SK-N-SH treated with all-trans-retinoic acid at 6 μM for 48 hours (cell line): ENCODE results near the gene KL.

ENCODE experiments used
- ATAC-seq: fragments of 200-7000 bp; cut with Tn5 transposase; 3 replicates; pipeline ENCODE4 v1.9.1; 2020; ENCODE audit warnings: mild to moderate bottlenecking, moderate library complexity
- ARNTL ChIP-seq: fragments of 450-650 bp; formaldehyde crosslinking; IDR thresholded peaks from 2 replicates; pipeline ENCODE4 v1.5.0; 2020; ENCODE audit warnings: low read depth, mild to moderate bottlenecking, moderate library complexity, borderline replicate concordance
- BACH2 ChIP-seq: fragments of 250-450 bp; sonication (Bioruptor Pico); IDR thresholded peaks from 2 replicates; pipeline ENCODE4 v1.9.0; 2021; ENCODE audit warnings: mild to moderate bottlenecking, borderline replicate concordance
- CREB5 ChIP-seq: fragments of 250-450 bp; sonication (Bioruptor Pico); IDR thresholded peaks from 2 replicates; pipeline ENCODE4 v1.5.1; 2020; ENCODE audit warnings: low read depth, mild to moderate bottlenecking, moderate library complexity
- CSDC2 ChIP-seq: fragments of 250-450 bp; sonication (Bioruptor Pico); IDR thresholded peaks from 2 replicates; pipeline ENCODE4 v1.5.0; 2020; ENCODE audit warnings: mild to moderate bottlenecking, moderate library complexity
- ESRRG ChIP-seq: fragments of 250-450 bp; sonication (Bioruptor Pico); IDR thresholded peaks from 2 replicates; pipeline ENCODE4 v1.6.1; 2021; ENCODE audit warnings: mild to moderate bottlenecking
- GLIS3 ChIP-seq: fragments of 250-450 bp; sonication (Bioruptor Pico); IDR thresholded peaks from 2 replicates; pipeline ENCODE4 v1.5.0; 2020; ENCODE audit warnings: mild to moderate bottlenecking, moderate library complexity
- ISL1 ChIP-seq: fragments of 250-450 bp; sonication (Bioruptor Pico); IDR thresholded peaks from 2 replicates; pipeline ENCODE4 v2.1.2; 2022; ENCODE audit warnings: mild to moderate bottlenecking, moderate library complexity
- POU6F1 ChIP-seq: fragments of 250-450 bp; sonication (Bioruptor Pico); IDR thresholded peaks from 2 replicates; pipeline ENCODE4 v1.8.0; 2021; ENCODE audit warnings: low read depth, mild to moderate bottlenecking, moderate library complexity, borderline replicate concordance
- RARB ChIP-seq: fragments of 250-450 bp; sonication (Bioruptor Pico); IDR thresholded peaks from 2 replicates; pipeline ENCODE4 v1.8.0; 2021; ENCODE audit warnings: mild to moderate bottlenecking, moderate library complexity
- SNAI2 ChIP-seq: fragments of 250-450 bp; sonication (Bioruptor Pico); IDR thresholded peaks from 2 replicates; pipeline ENCODE4 v1.5.0; 2020; ENCODE audit warnings: mild to moderate bottlenecking, moderate library complexity
- TCF4 ChIP-seq: fragments of 250-450 bp; sonication (Bioruptor Pico); IDR thresholded peaks from 2 replicates; pipeline ENCODE4 v1.8.0; 2021; ENCODE audit warnings: mild to moderate bottlenecking, moderate library complexity, borderline replicate concordance
- TOX ChIP-seq: fragments of 250-450 bp; sonication (Bioruptor Pico); IDR thresholded peaks from 2 replicates; pipeline ENCODE4 v1.8.0; 2021; ENCODE audit warnings: mild to moderate bottlenecking, moderate library complexity, borderline replicate concordance
- ZC3H10 ChIP-seq: fragments of 250-450 bp; sonication (Bioruptor Pico); IDR thresholded peaks from 2 replicates; pipeline ENCODE4 v1.5.1; 2021; ENCODE audit warnings: mild to moderate bottlenecking, moderate library complexity
- ZFP30 ChIP-seq: fragments of 450-650 bp; formaldehyde crosslinking; IDR thresholded peaks from 2 replicates; pipeline ENCODE4 v1.5.0; 2022; ENCODE audit warnings: mild to moderate bottlenecking, moderate library complexity
- ZNF565 ChIP-seq: fragments of 450-650 bp; formaldehyde crosslinking; conservative IDR thresholded peaks from 2 replicates; pipeline ENCODE4 v1.5.0; 2020; ENCODE audit warnings: low read depth, mild to moderate bottlenecking, moderate library complexity
- ZNF70 ChIP-seq: fragments of 450-650 bp; formaldehyde crosslinking; IDR thresholded peaks from 2 replicates; pipeline ENCODE4 v1.5.0; 2020; ENCODE audit warnings: mild to moderate bottlenecking, moderate library complexity
- ZNF8 ChIP-seq: fragments of 450-650 bp; formaldehyde crosslinking; IDR thresholded peaks from 2 replicates; pipeline ENCODE4 v1.5.0; 2020; ENCODE audit warnings: mild to moderate bottlenecking, moderate library complexity
- TF ChIP-seq, protein P1 (sequence below): fragments of 250-450 bp; sonication (Bioruptor Pico); IDR thresholded peaks from 2 replicates; pipeline ENCODE4 v1.5.1; 2021; ENCODE audit warnings: mild to moderate bottlenecking, moderate library complexity
- TF ChIP-seq, protein P2 (sequence below): fragments of 250-450 bp; sonication (Bioruptor Pico); IDR thresholded peaks from 2 replicates; pipeline ENCODE4 v1.5.0; 2020; ENCODE audit warnings: mild to moderate bottlenecking, moderate library complexity

Gene KL

GRCh38 chr13:33101835-33102234, 85.6 kb downstream of the KL start:
- ATAC-seq: no peak
- TF ChIP-seq ZC3H10 (CRISPR knock-in tag) (no peak), ISL1 (CRISPR knock-in tag) (no peak), POU6F1 (CRISPR knock-in tag) (no peak), ARNTL (CRISPR knock-in tag) (no peak), BACH2 (CRISPR knock-in tag) (no peak), ESRRG (no peak), GLIS3 (CRISPR knock-in tag) (no peak), RARB (CRISPR knock-in tag) (no peak), ZNF8 (CRISPR knock-in tag) (no peak), ZFP30 (no peak), SNAI2 (CRISPR knock-in tag) (no peak), TOX (CRISPR knock-in tag) (no peak), CSDC2 (CRISPR knock-in tag) (no peak), CREB5 (CRISPR knock-in tag) (no peak)
- TF ChIP-seq, protein P1, sequence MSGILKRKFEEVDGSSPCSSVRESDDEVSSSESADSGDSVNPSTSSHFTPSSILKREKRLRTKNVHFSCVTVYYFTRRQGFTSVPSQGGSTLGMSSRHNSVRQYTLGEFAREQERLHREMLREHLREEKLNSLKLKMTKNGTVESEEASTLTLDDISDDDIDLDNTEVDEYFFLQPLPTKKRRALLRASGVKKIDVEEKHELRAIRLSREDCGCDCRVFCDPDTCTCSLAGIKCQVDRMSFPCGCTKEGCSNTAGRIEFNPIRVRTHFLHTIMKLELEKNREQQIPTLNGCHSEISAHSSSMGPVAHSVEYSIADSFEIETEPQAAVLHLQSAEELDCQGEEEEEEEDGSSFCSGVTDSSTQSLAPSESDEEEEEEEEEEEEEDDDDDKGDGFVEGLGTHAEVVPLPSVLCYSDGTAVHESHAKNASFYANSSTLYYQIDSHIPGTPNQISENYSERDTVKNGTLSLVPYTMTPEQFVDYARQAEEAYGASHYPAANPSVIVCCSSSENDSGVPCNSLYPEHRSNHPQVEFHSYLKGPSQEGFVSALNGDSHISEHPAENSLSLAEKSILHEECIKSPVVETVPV (CRISPR knock-in tag): no peak
- TF ChIP-seq, protein P2, sequence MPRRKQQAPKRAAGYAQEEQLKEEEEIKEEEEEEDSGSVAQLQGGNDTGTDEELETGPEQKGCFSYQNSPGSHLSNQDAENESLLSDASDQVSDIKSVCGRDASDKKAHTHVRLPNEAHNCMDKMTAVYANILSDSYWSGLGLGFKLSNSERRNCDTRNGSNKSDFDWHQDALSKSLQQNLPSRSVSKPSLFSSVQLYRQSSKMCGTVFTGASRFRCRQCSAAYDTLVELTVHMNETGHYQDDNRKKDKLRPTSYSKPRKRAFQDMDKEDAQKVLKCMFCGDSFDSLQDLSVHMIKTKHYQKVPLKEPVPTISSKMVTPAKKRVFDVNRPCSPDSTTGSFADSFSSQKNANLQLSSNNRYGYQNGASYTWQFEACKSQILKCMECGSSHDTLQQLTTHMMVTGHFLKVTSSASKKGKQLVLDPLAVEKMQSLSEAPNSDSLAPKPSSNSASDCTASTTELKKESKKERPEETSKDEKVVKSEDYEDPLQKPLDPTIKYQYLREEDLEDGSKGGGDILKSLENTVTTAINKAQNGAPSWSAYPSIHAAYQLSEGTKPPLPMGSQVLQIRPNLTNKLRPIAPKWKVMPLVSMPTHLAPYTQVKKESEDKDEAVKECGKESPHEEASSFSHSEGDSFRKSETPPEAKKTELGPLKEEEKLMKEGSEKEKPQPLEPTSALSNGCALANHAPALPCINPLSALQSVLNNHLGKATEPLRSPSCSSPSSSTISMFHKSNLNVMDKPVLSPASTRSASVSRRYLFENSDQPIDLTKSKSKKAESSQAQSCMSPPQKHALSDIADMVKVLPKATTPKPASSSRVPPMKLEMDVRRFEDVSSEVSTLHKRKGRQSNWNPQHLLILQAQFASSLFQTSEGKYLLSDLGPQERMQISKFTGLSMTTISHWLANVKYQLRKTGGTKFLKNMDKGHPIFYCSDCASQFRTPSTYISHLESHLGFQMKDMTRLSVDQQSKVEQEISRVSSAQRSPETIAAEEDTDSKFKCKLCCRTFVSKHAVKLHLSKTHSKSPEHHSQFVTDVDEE: no peak

GRCh38 chr13:33103457-33103856, 87.2 kb downstream of the KL start:
- TF ChIP-seq ZNF565 (CRISPR knock-in tag): no peak
- TF ChIP-seq SNAI2 (CRISPR knock-in tag): no peak
- no peak for TF ChIP-seq BACH2 (CRISPR knock-in tag)
- no peak for TF ChIP-seq ZC3H10 (CRISPR knock-in tag)
- no peak for TF ChIP-seq ZNF8 (CRISPR knock-in tag)
- TF ChIP-seq ARNTL (CRISPR knock-in tag): no peak
- no peak for TF ChIP-seq RARB (CRISPR knock-in tag)
- TF ChIP-seq CREB5 (CRISPR knock-in tag): no peak
- TF ChIP-seq TOX (CRISPR knock-in tag): no peak
- no peak for TF ChIP-seq ESRRG
- no peak for TF ChIP-seq ZNF70 (CRISPR knock-in tag)
- no peak for TF ChIP-seq ZFP30
- TF ChIP-seq ISL1 (CRISPR knock-in tag): no peak
- ATAC-seq: no peak

DNA sequence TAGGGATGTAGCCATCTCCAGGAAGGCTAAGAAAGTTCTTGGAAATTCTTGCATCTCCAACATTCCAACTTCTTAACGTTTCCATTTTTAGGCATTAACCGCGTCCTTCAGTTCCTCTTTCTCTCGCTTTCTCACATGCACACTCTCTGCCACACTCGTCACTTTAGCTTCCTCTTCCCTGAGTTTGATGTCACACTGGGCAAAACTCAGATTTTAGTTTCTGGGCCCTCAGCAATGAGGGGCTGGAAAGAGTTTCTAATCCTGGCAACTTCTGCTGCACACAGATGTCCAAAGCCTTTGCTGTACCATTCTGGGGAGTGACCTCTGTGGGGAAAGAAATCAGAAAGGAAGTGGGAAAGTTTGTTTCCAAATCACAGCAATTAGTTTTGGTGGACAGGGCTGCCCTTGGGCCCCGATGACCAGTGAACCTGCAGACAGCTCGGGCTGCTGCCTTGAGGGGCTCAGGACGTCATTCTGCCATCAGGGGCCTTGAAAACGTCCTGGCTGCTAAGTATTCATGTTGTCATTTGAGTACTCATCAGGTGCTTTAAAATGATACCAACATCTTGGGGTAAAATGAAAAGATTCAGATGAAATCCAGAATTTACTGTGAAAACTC, 89.3 kb downstream of the KL start:
- TF ChIP-seq TCF4 (CRISPR knock-in tag): no peak
- no peak for ATAC-seq
